ENCODE results near the gene CCNA2.

GRCh38 chr4:121783210-121783609 is 40.5 kb downstream of the CCNA2 start:
- no peak for TF ChIP-seq CTCF (IDR thresholded peaks at IDR 0.05; ENCODE audit: insufficient read depth, low read depth, low read length)
- no peak for TF ChIP-seq EZH2 (IDR thresholded peaks at IDR 0.05; ENCODE audit: insufficient read depth, low read length)
